Esophagus (tissue), 2 donors: Measurements from ENCODE around the gene PPID. TPM values are rescaled to one million over a fixed set of nuclear protein-coding genes. Genes with fewer than 3 reads are reported as not detected.

Experiments used
- polyA plus RNA-seq, 2 donors: library from polyadenylated mRNA; stranded (reverse); fragments of 200-250 nt; gene quantifications; one replicate each; pipeline ENCODE4 v1.2.3, GENCODE V29; 2013
- donor health status: healthy with polysubstance abuse.
- donor health status: Bipolar disorder and iron deficiency.

The PPID gene
- polyA plus RNA-seq, 2 donors, result 12.1 to 15.8 TPM

Other genes with a start within 250 kb of the PPID start
- gene RXFP1, start 201.5 kb downstream of the PPID start, polyA plus RNA-seq, result under 1 TPM; 0.11 to 0.14 TPM
- 1 to 10 TPM; 2.0 to 2.4 TPM for gene C4orf46, start 51.5 kb downstream of the PPID start, polyA plus RNA-seq
- gene ETFDH, start 51.1 kb downstream of the PPID start, polyA plus RNA-seq, result 10 to 100 TPM; 23.7 to 30.6 TPM
- gene FNIP2, start 45.6 kb upstream of the PPID start, polyA plus RNA-seq, result 1 to 10 TPM; 2.0 to 2.9 TPM